Gastroesophageal sphincter (tissue), 3 donors: Measurements from ENCODE around the gene EDDM3A.

Source experiments
- EP300 ChIP-seq: sonication (generic); formaldehyde crosslinking; IDR thresholded peaks from one replicate; pipeline ENCODE4 v1.6.1; 2017; ENCODE audit warnings: antibody characterized with exemption, mild to moderate bottlenecking
- POLR2A ChIP-seq, 2 donors: fragments of 450-650 bp; IDR thresholded peaks; one replicate each; pipeline ENCODE4 v1.6.1; 2017; ENCODE audit warnings: antibody characterized with exemption in 2 of 2, mild to moderate bottlenecking in 2 of 2, moderate library complexity in 1 of 2
- POLR2AphosphoS5 ChIP-seq: sonication (generic); formaldehyde crosslinking; IDR thresholded peaks from one replicate; pipeline ENCODE4 v1.6.1; 2017; ENCODE audit warnings: antibody characterized with exemption
- TF ChIP-seq, protein P1 (sequence below), 4 experiments: fragments of 200-600 bp in 2 of 4; fragments of 450-650 bp in 2 of 4; sonication (generic) in 1 of 4; IDR thresholded peaks; one replicate each; pipeline ENCODE4 v1.5.1; 2017 to 2019; ENCODE audit warnings: antibody characterized with exemption in 4 of 4, mild to moderate bottlenecking in 2 of 4, moderate library complexity in 2 of 4

DNA sequence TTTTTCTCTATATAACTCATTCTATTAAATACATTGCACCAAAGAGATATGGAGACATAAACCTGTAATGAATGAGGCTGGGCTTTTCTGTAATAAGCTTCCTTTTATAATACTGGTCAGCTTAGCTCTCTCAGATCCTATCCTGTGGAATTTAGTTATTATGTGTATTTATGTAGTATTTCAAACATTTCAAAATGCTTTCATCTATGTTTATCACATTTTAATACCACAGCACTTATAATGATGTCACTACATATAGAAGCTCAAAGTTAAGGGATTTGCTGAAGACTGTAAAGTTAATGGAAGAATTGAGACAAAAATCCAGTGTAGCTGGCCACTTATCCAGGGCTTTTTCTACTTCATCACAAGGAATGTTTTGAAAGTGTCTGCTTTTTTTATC, 45.8 kb upstream of the EDDM3A start:
- no peak for TF ChIP-seq EP300
- TF ChIP-seq, protein P1, sequence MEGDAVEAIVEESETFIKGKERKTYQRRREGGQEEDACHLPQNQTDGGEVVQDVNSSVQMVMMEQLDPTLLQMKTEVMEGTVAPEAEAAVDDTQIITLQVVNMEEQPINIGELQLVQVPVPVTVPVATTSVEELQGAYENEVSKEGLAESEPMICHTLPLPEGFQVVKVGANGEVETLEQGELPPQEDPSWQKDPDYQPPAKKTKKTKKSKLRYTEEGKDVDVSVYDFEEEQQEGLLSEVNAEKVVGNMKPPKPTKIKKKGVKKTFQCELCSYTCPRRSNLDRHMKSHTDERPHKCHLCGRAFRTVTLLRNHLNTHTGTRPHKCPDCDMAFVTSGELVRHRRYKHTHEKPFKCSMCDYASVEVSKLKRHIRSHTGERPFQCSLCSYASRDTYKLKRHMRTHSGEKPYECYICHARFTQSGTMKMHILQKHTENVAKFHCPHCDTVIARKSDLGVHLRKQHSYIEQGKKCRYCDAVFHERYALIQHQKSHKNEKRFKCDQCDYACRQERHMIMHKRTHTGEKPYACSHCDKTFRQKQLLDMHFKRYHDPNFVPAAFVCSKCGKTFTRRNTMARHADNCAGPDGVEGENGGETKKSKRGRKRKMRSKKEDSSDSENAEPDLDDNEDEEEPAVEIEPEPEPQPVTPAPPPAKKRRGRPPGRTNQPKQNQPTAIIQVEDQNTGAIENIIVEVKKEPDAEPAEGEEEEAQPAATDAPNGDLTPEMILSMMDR (IDR thresholded peaks at IDR 0.05): no peak
- TF ChIP-seq POLR2A (IDR thresholded peaks at IDR 0.05): no peak
- no peak for TF ChIP-seq POLR2AphosphoS5
